PC-3 (cell line): Measurements from ENCODE around the gene USP48. TPM values are rescaled to one million over a fixed set of nuclear protein-coding genes. Genes with fewer than 3 reads are reported as not detected.

Experiments
- ATAC-seq: fragments of 200-7000 bp; cut with Tn5 transposase; 2 replicates; pipeline ENCODE4 v1.9.1; 2020; ENCODE audit warnings: mild to moderate bottlenecking, moderate library complexity
- BruUV-seq: library from RNA; stranded (reverse); fragments of 400-500 nt; replicated peaks from 2 replicates; lab custom pipeline; 2021; lab: Mats Ljungman, UMichigan
- CTCF ChIA-PET: fragments of 300-600 bp; sonication (Branson Sonifier 250); formaldehyde crosslinking; loops from one replicate; lab custom pipeline; 2022; ENCODE audit warnings: antibody characterized with exemption; lab: Charles Lee
- POLR2A ChIA-PET: fragments of 300-600 bp; sonication (Branson Sonifier 250); formaldehyde crosslinking; loops from one replicate; lab custom pipeline; 2022; ENCODE audit warnings: antibody characterized with exemption; ENCODE audit not compliant: unreplicated experiment; lab: Charles Lee
- DNase-seq: peaks from one replicate; pipeline ENCODE4 v3.0.0-alpha.2; 2015
- H2AFZ ChIP-seq: fragments of 300-600 bp; sonication (generic); 2 replicates; pipeline ENCODE4 v1.6.0; 2016; ENCODE audit warnings: antibody characterized with exemption, low read length
- H3F3A ChIP-seq: fragments of 300-600 bp; sonication (generic); one replicate; pipeline ENCODE4 v1.6.0; 2017; ENCODE audit warnings: antibody characterized with exemption, low read length, control low read depth, mild to moderate bottlenecking; ENCODE audit not compliant: unreplicated experiment
- H3K27ac ChIP-seq: fragments of 300-600 bp; sonication (generic); 2 replicates; pipeline ENCODE4 v1.5.1; 2016; ENCODE audit warnings: mild to moderate bottlenecking, low read length
- H3K27me3 ChIP-seq: fragments of 300-600 bp; sonication (generic); 2 replicates; pipeline ENCODE4 v1.6.1; 2016; ENCODE audit warnings: low read length, mixed read lengths
- H3K36me3 ChIP-seq: fragments of 300-600 bp; sonication (generic); 2 replicates; pipeline ENCODE4 v1.6.1; 2016; ENCODE audit warnings: low read depth, mixed run types, low read length, mixed read lengths
- H3K4me1 ChIP-seq: fragments of 300-600 bp; sonication (generic); 2 replicates; pipeline ENCODE4 v1.5.1; 2016; ENCODE audit warnings: low read length; ENCODE audit not compliant: insufficient read depth
- H3K4me2 ChIP-seq: fragments of 300-600 bp; sonication (generic); 2 replicates; pipeline ENCODE4 v1.6.0; 2016; ENCODE audit warnings: low read length
- H3K4me3 ChIP-seq: fragments of 300-600 bp; sonication (generic); 2 replicates; pipeline ENCODE4 v1.5.1; 2016; ENCODE audit warnings: mild to moderate bottlenecking, low read length, mixed read lengths
- H3K79me2 ChIP-seq: fragments of 300-600 bp; sonication (generic); 2 replicates; pipeline ENCODE4 v1.6.1; 2017; ENCODE audit warnings: low read length, mixed read lengths
- H3K9ac ChIP-seq: fragments of 300-600 bp; sonication (generic); 2 replicates; pipeline ENCODE4 v1.6.0; 2016; ENCODE audit warnings: mild to moderate bottlenecking, low read length
- H3K9me2 ChIP-seq: fragments of 300-600 bp; sonication (generic); replicated peaks from 2 replicates; pipeline ENCODE4 v1.6.1; 2016; ENCODE audit warnings: mixed run types, low read length, mixed read lengths
- H3K9me3 ChIP-seq: fragments of 300-600 bp; sonication (generic); 2 replicates; pipeline ENCODE4 v1.6.1; 2016; ENCODE audit warnings: low read length, mixed read lengths
- H4K20me1 ChIP-seq: fragments of 300-600 bp; sonication (generic); 2 replicates; pipeline ENCODE4 v1.6.1; 2016; ENCODE audit warnings: low read length, mixed read lengths
- EZH2 ChIP-seq: fragments of 300-600 bp; sonication (generic); IDR thresholded peaks from one replicate; pipeline ENCODE4 v1.6.1; 2017; ENCODE audit warnings: antibody characterized with exemption, mild to moderate bottlenecking, low read length; ENCODE audit not compliant: unreplicated experiment
- EZH2phosphoT487 ChIP-seq: fragments of 300-600 bp; sonication (generic); IDR thresholded peaks from 2 replicates; pipeline ENCODE4 v1.6.1; 2018; ENCODE audit warnings: mild to moderate bottlenecking, antibody characterized with exemption, low read length, borderline replicate concordance
- intact Hi-C: fragments of 100-400 bp; cut with micrococcal nuclease; formaldehyde crosslinking; loops from 2 replicates; pipeline ENCODE4 v1.9.0; 2023
- total RNA-seq: library from RNA; depleted of rRNA; stranded (reverse); fragments of >200 nt; gene quantifications from 2 replicates; pipeline ENCODE4 v1.2.3, GENCODE V29; 2014
- TF ChIP-seq, protein P1 (sequence below): fragments of 300-600 bp; sonication (generic); conservative IDR thresholded peaks from 2 replicates; pipeline ENCODE4 v1.5.1; 2017; ENCODE audit warnings: antibody characterized with exemption, low read depth, mild to moderate bottlenecking, low read length

Gene USP48
- total RNA-seq, 1 experiment from 2014 or later: 33.3 TPM

DNA sequence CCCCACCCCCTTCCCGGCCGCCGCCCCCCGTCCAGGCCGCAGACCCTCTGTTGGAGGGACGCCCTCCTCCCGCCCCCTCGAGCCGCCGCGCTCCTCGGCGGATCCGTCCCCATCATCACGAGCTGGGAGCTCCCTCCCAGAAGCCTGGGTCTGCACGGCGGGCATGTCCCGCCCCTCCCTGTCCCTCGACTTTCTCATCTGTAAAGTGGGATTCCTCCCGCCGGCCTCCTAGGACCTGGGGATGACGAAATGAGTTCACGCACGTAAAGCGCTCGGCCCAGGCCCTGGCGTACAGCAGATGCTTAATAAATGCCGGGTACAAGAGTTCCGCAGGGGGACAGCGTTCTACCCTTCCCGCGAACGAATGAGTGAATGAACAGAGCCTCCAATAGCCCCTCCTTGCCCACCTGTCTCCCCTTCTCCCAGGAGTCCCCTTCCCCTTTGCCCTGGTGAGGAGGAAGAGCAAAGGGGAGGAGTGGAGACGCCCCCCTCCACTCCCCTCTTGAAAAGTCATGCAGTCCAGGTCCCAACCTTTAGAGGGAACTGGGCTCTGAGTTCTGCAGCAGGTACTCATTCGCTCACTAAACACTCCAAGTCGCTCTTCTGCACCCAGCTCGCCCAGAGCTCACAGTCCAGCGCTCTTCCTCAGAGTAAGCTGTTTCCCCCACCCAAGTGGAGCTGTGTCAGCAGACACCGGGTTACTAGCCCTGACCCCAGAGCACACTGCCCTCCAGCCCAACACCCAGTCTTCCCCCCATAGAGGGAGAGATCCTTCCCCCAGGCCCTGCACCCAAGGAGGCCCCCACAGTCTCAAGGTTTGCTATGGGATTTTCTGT lies 130.6 kb downstream of the USP48 start:
- Histone ChIP-seq H3K9ac (no peak overlapping the region), H2AFZ (no peak overlapping the region), H3K4me2 (no peak overlapping the region), H3K79me2 (no peaks in the 10 kb centered on the region), H3K9me2 (no peaks in the 10 kb centered on the region), H4K20me1 (no peaks in the 10 kb centered on the region), H3K4me1 (peaks cover 6% of the 10 kb centered on the region), H3K27me3 (no peaks in the 10 kb centered on the region), H3F3A (no peaks in the 10 kb centered on the region), H3K9me3 (no peaks in the 10 kb centered on the region), H3K36me3 (no peaks in the 10 kb centered on the region), H3K4me3 (no peak overlapping the region), H3K27ac (no peak overlapping the region)
- POLR2A ChIA-PET: interaction anchor here (0.6 kb wide), 1 partner anchor 14 kb away, joined by 5 read pairs; no protein-coding TSS in a partner anchor
- no TSS peak for BruUV-seq
- ATAC-seq (no peak), DNase-seq (no peak)
- intact Hi-C loops: loop anchor here (10.0 kb wide), 1 partner anchor 58 kb away; no protein-coding TSS in a partner anchor
- CTCF ChIA-PET: interaction anchor here (0.6 kb wide), 1 partner anchor 46 kb away, joined by 3 read pairs; no protein-coding TSS in a partner anchor
- TF ChIP-seq EZH2: no peak

DNA sequence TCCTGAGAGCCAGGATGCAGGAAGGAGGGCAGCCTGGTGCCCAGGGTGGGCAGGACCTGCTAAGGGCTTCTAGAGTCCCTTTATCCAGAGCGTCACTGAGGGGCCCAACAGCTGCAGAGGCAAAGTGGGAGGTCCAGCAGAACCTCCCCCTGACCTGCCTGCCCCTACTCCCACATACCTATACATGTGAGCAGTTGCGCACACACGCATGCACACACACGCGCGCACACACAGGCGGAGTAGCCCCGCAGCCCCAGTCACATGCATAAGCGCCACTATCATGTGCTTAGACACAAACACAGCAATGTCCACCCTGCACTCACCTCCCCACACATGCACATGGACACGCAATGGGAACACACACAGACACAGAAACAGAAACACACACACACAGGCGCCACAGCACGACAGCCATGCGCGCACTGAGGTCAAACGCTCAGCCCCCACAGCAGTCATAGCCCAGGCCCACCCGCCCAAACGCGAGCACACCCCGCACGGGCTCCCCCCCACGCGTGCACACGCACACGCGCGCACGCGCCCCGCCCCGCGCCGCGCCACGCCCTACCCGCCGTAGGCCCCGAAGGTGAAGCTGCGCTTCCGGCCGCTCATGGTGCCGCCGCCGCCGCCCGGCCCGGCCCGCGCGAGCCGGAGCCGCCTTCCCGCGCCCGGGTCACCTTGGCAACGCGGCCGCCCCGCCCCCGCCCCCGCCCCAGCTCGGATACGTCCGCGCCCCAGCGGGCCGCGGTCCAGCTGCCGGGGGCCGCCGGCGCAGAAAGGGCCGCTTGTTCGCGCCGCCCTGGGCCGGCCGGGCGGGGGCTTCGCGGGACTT lies 131.5 kb downstream of the USP48 start:
- H3K4me3 ChIP-seq: peak overlapping the region; percentile 70
- no peak overlapping the region for H3K27ac ChIP-seq
- no peaks in the 10 kb centered on the region for H3K27me3 ChIP-seq
- H2AFZ ChIP-seq: peak overlapping the region; percentile 75
- POLR2A ChIA-PET: interaction anchor here (0.6 kb wide), 1 partner anchor 13 kb away, joined by 5 read pairs; no protein-coding TSS in a partner anchor
- ATAC-seq: peak; percentile 65
- H3K4me2 ChIP-seq: peak overlapping the region; percentile 96
- no TSS peak for BruUV-seq
- intact Hi-C loops: loop anchor here (10.0 kb wide), 1 partner anchor 57 kb away; no protein-coding TSS in a partner anchor
- H3K4me1 ChIP-seq: peaks cover 6% of the 10 kb centered on the region
- no peaks in the 10 kb centered on the region for H3K9me3 ChIP-seq
- CTCF ChIA-PET: interaction anchor here (0.6 kb wide), 1 partner anchor 45 kb away, joined by 3 read pairs; no protein-coding TSS in a partner anchor
- H3K9ac ChIP-seq: no peak overlapping the region
- H3F3A ChIP-seq: no peaks in the 10 kb centered on the region
- TF ChIP-seq, protein P1, sequence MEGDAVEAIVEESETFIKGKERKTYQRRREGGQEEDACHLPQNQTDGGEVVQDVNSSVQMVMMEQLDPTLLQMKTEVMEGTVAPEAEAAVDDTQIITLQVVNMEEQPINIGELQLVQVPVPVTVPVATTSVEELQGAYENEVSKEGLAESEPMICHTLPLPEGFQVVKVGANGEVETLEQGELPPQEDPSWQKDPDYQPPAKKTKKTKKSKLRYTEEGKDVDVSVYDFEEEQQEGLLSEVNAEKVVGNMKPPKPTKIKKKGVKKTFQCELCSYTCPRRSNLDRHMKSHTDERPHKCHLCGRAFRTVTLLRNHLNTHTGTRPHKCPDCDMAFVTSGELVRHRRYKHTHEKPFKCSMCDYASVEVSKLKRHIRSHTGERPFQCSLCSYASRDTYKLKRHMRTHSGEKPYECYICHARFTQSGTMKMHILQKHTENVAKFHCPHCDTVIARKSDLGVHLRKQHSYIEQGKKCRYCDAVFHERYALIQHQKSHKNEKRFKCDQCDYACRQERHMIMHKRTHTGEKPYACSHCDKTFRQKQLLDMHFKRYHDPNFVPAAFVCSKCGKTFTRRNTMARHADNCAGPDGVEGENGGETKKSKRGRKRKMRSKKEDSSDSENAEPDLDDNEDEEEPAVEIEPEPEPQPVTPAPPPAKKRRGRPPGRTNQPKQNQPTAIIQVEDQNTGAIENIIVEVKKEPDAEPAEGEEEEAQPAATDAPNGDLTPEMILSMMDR: no peak
- no peak for TF ChIP-seq EZH2phosphoT487
- no peak for TF ChIP-seq EZH2
- H3K79me2 ChIP-seq: no peaks in the 10 kb centered on the region
- H3K9me2 ChIP-seq: no peaks in the 10 kb centered on the region
- H4K20me1 ChIP-seq: no peaks in the 10 kb centered on the region
- H3K36me3 ChIP-seq: no peaks in the 10 kb centered on the region
- peak; percentile 43 for DNase-seq

DNA sequence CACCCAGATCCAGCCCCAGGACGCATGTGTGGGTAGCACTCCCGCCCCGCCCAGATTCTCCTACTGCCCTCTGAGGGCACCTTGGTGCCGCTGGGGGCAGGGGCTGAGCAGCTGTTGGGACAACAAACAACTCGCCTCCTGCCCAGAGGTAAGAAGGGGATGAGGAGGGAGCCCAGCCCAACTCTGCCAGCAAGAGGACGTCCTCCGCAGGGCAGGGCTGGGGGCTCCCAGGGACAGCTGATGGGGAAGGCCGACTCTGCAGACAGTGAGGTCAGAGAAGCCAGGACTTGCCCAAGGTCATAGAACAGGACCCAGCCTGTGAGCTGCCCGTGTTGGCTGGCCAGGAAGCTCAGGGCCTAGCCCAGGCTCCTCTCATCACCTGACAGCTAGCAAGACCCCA lies 132.5 kb downstream of the USP48 start:
- Histone ChIP-seq H3K27ac (no peak overlapping the region), H3K4me2 (no peak overlapping the region), H4K20me1 (no peaks in the 10 kb centered on the region), H3K36me3 (no peaks in the 10 kb centered on the region), H3K4me1 (peaks cover 6% of the 10 kb centered on the region), H3K4me3 (no peak overlapping the region), H3F3A (no peaks in the 10 kb centered on the region), H3K27me3 (no peaks in the 10 kb centered on the region), H3K9ac (no peak overlapping the region), H3K9me3 (no peaks in the 10 kb centered on the region), H3K79me2 (no peaks in the 10 kb centered on the region), H3K9me2 (no peaks in the 10 kb centered on the region), H2AFZ (no peak overlapping the region)
- TF ChIP-seq, protein P1: no peak
- TF ChIP-seq EZH2phosphoT487 (no peak), EZH2 (no peak)
- ChIA-PET CTCF (no interaction called here), POLR2A (no interaction called here)
- DNase-seq: no peak
- intact Hi-C loops: loop anchor here (10.0 kb wide), 1 partner anchor 56 kb away; no protein-coding TSS in a partner anchor
- no TSS peak for BruUV-seq
- no peak for ATAC-seq
